BLaER1 treated with 17β-estradiol and CSF1 and Interleukin-3, amounts not matched to agents 10 nM and 100 nM (cell line): Measurements from ENCODE around the gene ABCA8.
"Not testable (repeated sequence)": the region's sequence is repeated elsewhere in the genome, so short reads cannot be mapped to it uniquely, and the experiment has no call there.

Experiments used
- H3K27ac ChIP-seq, 11 experiments: shearing (Covaris generic); formaldehyde crosslinking; 2 replicates each; pipeline ENCODE4 v1.8.1; 2022
- H3K27me3 ChIP-seq, 11 experiments: shearing (Covaris generic); formaldehyde crosslinking; 2 replicates each; pipeline ENCODE4 v1.8.1; 2022
- H3K36me3 ChIP-seq, 11 experiments: shearing (Covaris generic); formaldehyde crosslinking; 2 replicates each; pipeline ENCODE4 v1.8.1; 2022
- H3K4me1 ChIP-seq, 10 experiments: shearing (Covaris generic); formaldehyde crosslinking; 2 replicates each; pipeline ENCODE4 v1.8.1; 2022
- H3K4me2 ChIP-seq, 11 experiments: shearing (Covaris generic); formaldehyde crosslinking; 2 replicates each; pipeline ENCODE4 v1.8.1; 2022
- H3K4me3 ChIP-seq, 10 experiments: shearing (Covaris generic); formaldehyde crosslinking; 2 replicates each; pipeline ENCODE4 v1.8.1; 2022
- H3K9ac ChIP-seq, 11 experiments: shearing (Covaris generic); formaldehyde crosslinking; 2 replicates each; pipeline ENCODE4 v1.8.1; 2022
- H3K9me3 ChIP-seq, 11 experiments: shearing (Covaris generic); formaldehyde crosslinking; replicated peaks in 1 of 11; 2 replicates each; pipeline ENCODE4 v1.8.1; 2022
- H4K20me1 ChIP-seq, 11 experiments: shearing (Covaris generic); formaldehyde crosslinking; 2 replicates each; pipeline ENCODE4 v1.8.1; 2022
- Cebpa-rat ChIP-seq, 11 experiments: shearing (Covaris generic); IDR thresholded peaks; 2 replicates each; pipeline ENCODE4 v1.8.1; 2022

The ABCA8 gene

GRCh38 chr17:68969101-68969500, 13.9 kb upstream of the ABCA8 start:
- Histone ChIP-seq H3K4me3 (no peak overlapping the region), H3K4me2 (no peak overlapping the region), H3K27me3 (no peaks in the 10 kb centered on the region), H3K4me1 (peaks cover 0 to 20% (median 0%) of the 10 kb centered on the region in 10 experiments; a peak in 6 of 20 replicates), H4K20me1 (no peaks in the 10 kb centered on the region), H3K9ac (no peak overlapping the region), H3K9me3 (no peaks in the 10 kb centered on the region), H3K36me3 (no peaks in the 10 kb centered on the region), H3K27ac (no peak overlapping the region)
- TF ChIP-seq Cebpa-rat (IDR thresholded peaks at IDR 0.05), result no peak

- H3K4me2 ChIP-seq, result no peak overlapping the region
- H3K9ac ChIP-seq, result no peak overlapping the region
- H4K20me1 ChIP-seq, result no peaks in the 10 kb centered on the region
- H3K27me3 ChIP-seq, result no peaks in the 10 kb centered on the region
- no peak overlapping the region for H3K27ac ChIP-seq
- H3K36me3 ChIP-seq, result no peaks in the 10 kb centered on the region
- no peaks in the 10 kb centered on the region for H3K4me1 ChIP-seq
- no peak for TF ChIP-seq Cebpa-rat (IDR thresholded peaks at IDR 0.05)
- H3K9me3 ChIP-seq, result peaks cover 0 to 9% (median 6%) of the 10 kb centered on the region in 11 experiments; a peak in 8 of 22 replicates
- H3K4me3 ChIP-seq, result no peak overlapping the region
Measured at GRCh38 chr17:68963958-68964357, 8.8 kb upstream of the ABCA8 start.

- Histone ChIP-seq H3K27me3 (no peaks in the 10 kb centered on the region), H4K20me1 (no peaks in the 10 kb centered on the region), H3K4me3 (no peak overlapping the region), H3K4me1 (no peaks in the 10 kb centered on the region), H3K36me3 (no peaks in the 10 kb centered on the region), H3K4me2 (no peak overlapping the region), H3K9ac (no peak overlapping the region), H3K9me3 (peaks cover 0 to 9% (median 6%) of the 10 kb centered on the region in 11 experiments; a peak in 8 of 22 replicates), H3K27ac (no peak overlapping the region)
- no peak for TF ChIP-seq Cebpa-rat (IDR thresholded peaks at IDR 0.05)
Measured at GRCh38 chr17:68961214-68961882, 6.2 kb upstream of the ABCA8 start.

- not testable (repeated sequence) for H3K9ac ChIP-seq, H3K27me3 ChIP-seq, H3K9me3 ChIP-seq, H3K4me1 ChIP-seq, H3K36me3 ChIP-seq, H3K4me3 ChIP-seq, H3K27ac ChIP-seq, H3K4me2 ChIP-seq, H4K20me1 ChIP-seq
Measured at GRCh38 chr17:68959117-68959516, 3.9 kb upstream of the ABCA8 start.

GRCh38 chr17:68957944-68958343, 2.8 kb upstream of the ABCA8 start:
- Histone ChIP-seq H3K36me3 (no peaks in the 10 kb centered on the region), H3K4me3 (no peak overlapping the region), H4K20me1 (no peaks in the 10 kb centered on the region), H3K4me1 (no peaks in the 10 kb centered on the region), H3K9me3 (peaks cover 0 to 9% (median 6%) of the 10 kb centered on the region in 11 experiments; a peak in 8 of 22 replicates), H3K9ac (no peak overlapping the region), H3K27ac (no peak overlapping the region), H3K27me3 (no peaks in the 10 kb centered on the region), H3K4me2 (no peak overlapping the region)
- TF ChIP-seq Cebpa-rat (IDR thresholded peaks at IDR 0.05), result no peak

- no peak; a peak in 1 of 22 replicates for TF ChIP-seq Cebpa-rat (IDR thresholded peaks at IDR 0.05)
- H3K4me2 ChIP-seq, result no peak overlapping the region
- H4K20me1 ChIP-seq, result no peaks in the 10 kb centered on the region
- H3K4me1 ChIP-seq, result no peaks in the 10 kb centered on the region
- no peaks in the 10 kb centered on the region for H3K36me3 ChIP-seq
- H3K27ac ChIP-seq, result no peak overlapping the region
- H3K4me3 ChIP-seq, result no peak overlapping the region
- no peak overlapping the region for H3K9ac ChIP-seq
- peaks cover 0 to 4% (median 4%) of the 10 kb centered on the region in 11 experiments; a peak in 8 of 22 replicates for H3K9me3 ChIP-seq
- H3K27me3 ChIP-seq, result no peaks in the 10 kb centered on the region
Measured at GRCh38 chr17:68954146-68954896, 871 bp downstream of the ABCA8 start.

- Histone ChIP-seq H3K9me3 (no peaks in the 10 kb centered on the region), H3K36me3 (no peaks in the 10 kb centered on the region), H3K27me3 (no peaks in the 10 kb centered on the region), H3K4me3 (no peak overlapping the region), H3K27ac (no peak overlapping the region), H3K9ac (no peak overlapping the region), H4K20me1 (no peaks in the 10 kb centered on the region), H3K4me1 (no peaks in the 10 kb centered on the region), H3K4me2 (no peak overlapping the region)
- TF ChIP-seq Cebpa-rat (IDR thresholded peaks at IDR 0.05), result no peak
Measured at GRCh38 chr17:68953340-68953997, 1.7 kb downstream of the ABCA8 start.

GRCh38 chr17:68950725-68951124, 4.5 kb downstream of the ABCA8 start:
- no peaks in the 10 kb centered on the region for H3K36me3 ChIP-seq
- no peak overlapping the region for H3K4me3 ChIP-seq
- H3K27ac ChIP-seq, result no peak overlapping the region
- TF ChIP-seq Cebpa-rat (IDR thresholded peaks at IDR 0.05), result no peak
- no peaks in the 10 kb centered on the region for H4K20me1 ChIP-seq
- H3K9ac ChIP-seq, result no peak overlapping the region
- no peak overlapping the region for H3K4me2 ChIP-seq
- H3K27me3 ChIP-seq, result no peaks in the 10 kb centered on the region
- no peaks in the 10 kb centered on the region for H3K4me1 ChIP-seq
- H3K9me3 ChIP-seq, result peaks cover 0 to 5% (median 0%) of the 10 kb centered on the region in 11 experiments; a peak in 1 of 22 replicates

GRCh38 chr17:68947868-68948267, 7.3 kb downstream of the ABCA8 start:
- H3K27ac ChIP-seq, H3K9ac ChIP-seq, H3K4me2 ChIP-seq, H3K9me3 ChIP-seq, H3K4me1 ChIP-seq, H4K20me1 ChIP-seq, H3K36me3 ChIP-seq, H3K27me3 ChIP-seq, H3K4me3 ChIP-seq: not testable (repeated sequence)
